CD4-positive, alpha-beta T cell (primary cell): ENCODE results near the gene ARHGEF4. TPM values are rescaled to one million over a fixed set of nuclear protein-coding genes. Genes with fewer than 3 reads are reported as not detected.

Source experiments
- ATAC-seq: fragments of 200-7000 bp; cut with Tn5 transposase; one replicate; pipeline ENCODE4 v1.10.0; 2022; ENCODE audit warnings: mild to moderate bottlenecking; ENCODE audit not compliant: poor library complexity
- CTCF ChIA-PET: fragments of 350-600 bp; sonication (Branson Sonifier 250); formaldehyde crosslinking; loops from one replicate; lab custom pipeline; 2021; ENCODE audit warnings: antibody characterized with exemption, inconsistent platforms; lab: Charles Lee
- POLR2A ChIA-PET: fragments of 350-600 bp; sonication (Branson Sonifier 250); formaldehyde crosslinking; loops from one replicate; lab custom pipeline; 2021; ENCODE audit warnings: antibody characterized with exemption, inconsistent platforms; lab: Charles Lee
- DNase-seq, 14 experiments: peaks; one replicate each; pipeline ENCODE4 v3.0.0-alpha.2; 2013 to 2020; ENCODE audit warnings: mixed read lengths in 2 of 14
- H3K27ac ChIP-seq, 2 donors: one replicate each; pipeline versions ENCODE4 v1.5.1 to v1.7.0; 2013; ENCODE audit warnings: low read length in 2 of 2, low read depth in 1 of 2, mild to moderate bottlenecking in 1 of 2
- H3K27me3 ChIP-seq, 2 experiments: 1 replicate in 1 of 2; 2 replicates in 1 of 2; pipeline versions ENCODE4 v1.6.1 to v1.7.0; 2013; ENCODE audit warnings: low read length in 2 of 2, control low read depth in 1 of 2, mild to moderate bottlenecking in 1 of 2, moderate library complexity in 1 of 2; ENCODE audit not compliant: insufficient read depth in 2 of 2, control insufficient read depth in 1 of 2
- H3K36me3 ChIP-seq: one replicate; pipeline ENCODE4 v1.6.1; 2013; ENCODE audit warnings: low read length, control low read depth; ENCODE audit not compliant: insufficient read depth
- H3K4me1 ChIP-seq: one replicate; pipeline ENCODE4 v1.6.1; 2013; ENCODE audit warnings: low read length, control low read depth; ENCODE audit not compliant: insufficient read depth
- H3K4me3 ChIP-seq: one replicate; pipeline ENCODE4 v1.5.1; 2013; ENCODE audit warnings: mild to moderate bottlenecking, low read length, moderate library complexity
- H3K9me3 ChIP-seq, 2 experiments: 1 replicate in 1 of 2; 2 replicates in 1 of 2; pipeline versions ENCODE4 v1.6.1 to v1.7.0; 2013; ENCODE audit warnings: low read length in 2 of 2, mild to moderate bottlenecking in 2 of 2, control low read depth in 1 of 2, moderate library complexity in 1 of 2; ENCODE audit not compliant: control insufficient read depth in 1 of 2, insufficient read depth in 1 of 2
- H3K27ac Mint-ChIP-seq: one replicate; pipeline ENCODE4 v1.8.0; 2020; ENCODE audit warnings: mixed read lengths
- H3K27me3 Mint-ChIP-seq: one replicate; pipeline ENCODE4 v1.8.0; 2021; ENCODE audit warnings: mixed read lengths
- H3K36me3 Mint-ChIP-seq: one replicate; pipeline ENCODE4 v1.8.0; 2021; ENCODE audit warnings: low read depth, mixed read lengths
- H3K4me1 Mint-ChIP-seq: one replicate; pipeline ENCODE4 v1.8.0; 2021; ENCODE audit warnings: low read depth, mixed read lengths
- H3K4me3 Mint-ChIP-seq: one replicate; pipeline ENCODE4 v1.8.0; 2020; ENCODE audit warnings: mild to moderate bottlenecking, mixed read lengths
- H3K9me3 Mint-ChIP-seq: one replicate; pipeline ENCODE4 v1.8.0; 2020; ENCODE audit warnings: mixed read lengths
- CTCF ChIP-seq: fragments of 200-600 bp; IDR thresholded peaks from one replicate; pipeline ENCODE4 v1.8.0; 2022; ENCODE audit warnings: antibody characterized with exemption, mild to moderate bottlenecking
- intact Hi-C, 2 experiments: fragments of 100-400 bp; cut with DNase I in 1 of 2; cut with micrococcal nuclease in 1 of 2; formaldehyde crosslinking; loops; one replicate each; pipeline versions ENCODE4 v1.15.1 to v1.9.0; 2023 to 2025; cut with DNase I, micrococcal nuclease
- total RNA-seq, 174 experiments: library from RNA in 2 of 174; stranded (reverse) in 2 of 174; gene quantifications; one replicate each; pipeline ENCODE4 v1.2.3 and lab custom pipeline; 2021 to 2026

Gene ARHGEF4
- total RNA-seq, 2 experiments from 2014 or later: 3.6 to 4.1 TPM

GRCh38 chr2:130840506-130840905 lies 3.8 kb downstream of the ARHGEF4 start:
- Mint-ChIP-seq H3K27me3 (peaks cover 29% of the 10 kb centered on the region), H3K36me3 (no peaks in the 10 kb centered on the region), H3K4me3 (no peak overlapping the region), H3K4me1 (no peaks in the 10 kb centered on the region), H3K9me3 (no peaks in the 10 kb centered on the region), H3K27ac (no peak overlapping the region)
- ATAC-seq: no peak
- POLR2A ChIA-PET: no interaction called here
- DNase-seq: no peak
- no peaks in the 10 kb centered on the region for H3K36me3 ChIP-seq
- H3K4me1 ChIP-seq: peaks cover 11% of the 10 kb centered on the region
- intact Hi-C loops: no loop called here
- no peak for TF ChIP-seq CTCF
- CTCF ChIA-PET: no interaction called here
- no peak overlapping the region for H3K27ac ChIP-seq
- H3K9me3 ChIP-seq: no peaks in the 10 kb centered on the region
- peaks cover 14 to 25% of the 10 kb centered on the region in 2 experiments for H3K27me3 ChIP-seq
- no peak overlapping the region for H3K4me3 ChIP-seq

- ATAC-seq (no peak), DNase-seq (no peak)
- ChIA-PET CTCF (no interaction called here), POLR2A (no interaction called here)
- no peak overlapping the region for H3K4me3 Mint-ChIP-seq
- peaks cover 11 to 19% of the 10 kb centered on the region in 2 experiments for H3K27me3 ChIP-seq
- intact Hi-C loops: no loop called here
- H3K27ac Mint-ChIP-seq: no peak overlapping the region
- no peak for TF ChIP-seq CTCF
- no peaks in the 10 kb centered on the region for H3K36me3 ChIP-seq
- no peaks in the 10 kb centered on the region for H3K9me3 ChIP-seq
- H3K27me3 Mint-ChIP-seq: peaks cover 25% of the 10 kb centered on the region
- H3K27ac ChIP-seq: no peak overlapping the region
- H3K4me1 Mint-ChIP-seq: no peaks in the 10 kb centered on the region
- H3K36me3 Mint-ChIP-seq: no peaks in the 10 kb centered on the region
- peaks cover 5% of the 10 kb centered on the region for H3K4me1 ChIP-seq
- H3K4me3 ChIP-seq: no peak overlapping the region
- H3K9me3 Mint-ChIP-seq: no peaks in the 10 kb centered on the region
Observed at GRCh38 chr2:130841741-130842365, 5.1 kb downstream of the ARHGEF4 start.

GRCh38 chr2:130842770-130843169 lies 6.1 kb downstream of the ARHGEF4 start:
- no peak overlapping the region for H3K4me3 Mint-ChIP-seq
- Histone ChIP-seq H3K36me3 (no peaks in the 10 kb centered on the region), H3K9me3 (no peaks in the 10 kb centered on the region), H3K27ac (no peak overlapping the region), H3K27me3 (peaks cover 7 to 15% of the 10 kb centered on the region in 2 experiments), H3K4me1 (no peaks in the 10 kb centered on the region), H3K4me3 (no peak overlapping the region)
- peaks cover 24% of the 10 kb centered on the region for H3K27me3 Mint-ChIP-seq
- no peaks in the 10 kb centered on the region for H3K9me3 Mint-ChIP-seq
- no peaks in the 10 kb centered on the region for H3K4me1 Mint-ChIP-seq
- no peak for TF ChIP-seq CTCF
- no peak overlapping the region for H3K27ac Mint-ChIP-seq
- ATAC-seq: no peak
- DNase-seq: no peak
- ChIA-PET CTCF (interaction anchor here (0.9 kb wide), 1 partner anchor 45 kb away, joined by 3 read pairs; no protein-coding TSS in a partner anchor), POLR2A (no interaction called here)
- intact Hi-C loops: no loop called here
- no peaks in the 10 kb centered on the region for H3K36me3 Mint-ChIP-seq
